HG03097 (cell line): ENCODE results near the gene APOBEC3G.
"Not testable (repeated sequence)": the region's sequence is repeated elsewhere in the genome, so short reads cannot be mapped to it uniquely, and the experiment has no call there.

ENCODE experiments used
- ATAC-seq: cut with Tn5 transposase; IDR thresholded peaks from one replicate; pipeline ENCODE4 v1.9.1; 2021; ENCODE audit not compliant: unreplicated experiment, low FRiP score

Gene APOBEC3G

GRCh38 chr22:39077026-39077840, at the start of gene APOBEC3G:
TSS of gene APOBEC3G (plus strand) at chr22:39077275. CDS start at chr22:39077362, 87 bp downstream.
- ATAC-seq: peak; percentile 69

- no peak for ATAC-seq
These were observed 49.4 kb upstream of the APOBEC3G start for GRCh38 chr22:39027717-39028116.

GRCh38 chr22:39028281-39028680, 48.8 kb upstream of the APOBEC3G start:
- no peak for ATAC-seq

- no peak for ATAC-seq
These were observed 47.8 kb upstream of the APOBEC3G start for GRCh38 chr22:39029227-39029626.

GRCh38 chr22:39030705-39031104, 46.4 kb upstream of the APOBEC3G start:
- no peak for ATAC-seq

GRCh38 chr22:39031434-39032295, 45.4 kb upstream of the APOBEC3G start:
- ATAC-seq: not testable (repeated sequence)

- not testable (repeated sequence) for ATAC-seq
These were observed 40.0 kb upstream of the APOBEC3G start for GRCh38 chr22:39037071-39037470.

GRCh38 chr22:39039306-39040126, 37.6 kb upstream of the APOBEC3G start:
- no peak for ATAC-seq

- not testable (repeated sequence) for ATAC-seq
These were observed 36.9 kb upstream of the APOBEC3G start for GRCh38 chr22:39040155-39040537.

GRCh38 chr22:39040538-39041296, 36.4 kb upstream of the APOBEC3G start, which contains the start of gene APOBEC3F:
TSS of gene APOBEC3F (plus strand) at chr22:39040864. CDS start at chr22:39040961, 97 bp downstream.
- peak; percentile 70 for ATAC-seq

- no peak for ATAC-seq
These were observed 35.2 kb upstream of the APOBEC3G start for GRCh38 chr22:39041908-39042307.

GRCh38 chr22:39043063-39043462, 34.0 kb upstream of the APOBEC3G start:
- ATAC-seq: not testable (repeated sequence)

GRCh38 chr22:39045136-39045535, 31.9 kb upstream of the APOBEC3G start:
- not testable (repeated sequence) for ATAC-seq

GRCh38 chr22:39049486-39049885, 27.6 kb upstream of the APOBEC3G start:
- not testable (repeated sequence) for ATAC-seq

- ATAC-seq: not testable (repeated sequence)
These were observed 25.1 kb upstream of the APOBEC3G start for GRCh38 chr22:39051844-39052495.

- no peak for ATAC-seq
These were observed 21.4 kb upstream of the APOBEC3G start for GRCh38 chr22:39055658-39056057.

GRCh38 chr22:39061290-39061689, 15.8 kb upstream of the APOBEC3G start:
- ATAC-seq: not testable (repeated sequence)

GRCh38 chr22:39061951-39062350, 15.1 kb upstream of the APOBEC3G start:
- ATAC-seq: not testable (repeated sequence)

GRCh38 chr22:39063904-39064303, 13.2 kb upstream of the APOBEC3G start:
- not testable (repeated sequence) for ATAC-seq
